Sigmoid colon (tissue), 7 donors: ENCODE data around the gene SNAI3. TPM values are rescaled to one million over a fixed set of nuclear protein-coding genes. Genes with fewer than 3 reads are reported as not detected.

Experiments used
- DNase-seq: peaks from one replicate; pipeline ENCODE4 v3.0.0-alpha.2; 2019
- H3K27ac ChIP-seq, 4 donors: fragments of 200-600 bp; sonication (generic); one replicate each; pipeline ENCODE4 v1.5.1; 2016 to 2019; ENCODE audit warnings: mild to moderate bottlenecking in 1 of 4
- H3K27me3 ChIP-seq, 3 donors: fragments of 200-600 bp; sonication (generic); one replicate each; pipeline ENCODE4 v1.5.1; 2019; ENCODE audit warnings: mild to moderate bottlenecking in 1 of 3
- H3K36me3 ChIP-seq, 4 donors: fragments of 200-600 bp; sonication (generic); one replicate each; pipeline ENCODE4 v1.5.1; 2016 to 2019
- H3K4me1 ChIP-seq, 4 donors: fragments of 200-600 bp; sonication (generic); one replicate each; pipeline ENCODE4 v1.5.1; 2017 to 2019
- H3K4me3 ChIP-seq, 4 donors: fragments of 200-600 bp; sonication (generic); one replicate each; pipeline ENCODE4 v1.5.1; 2017 to 2019; ENCODE audit warnings: mild to moderate bottlenecking in 2 of 4, moderate library complexity in 1 of 4
- H3K9me3 ChIP-seq, 4 donors: fragments of 200-600 bp in 3 of 4; sonication (generic) in 3 of 4; one replicate each; pipeline versions ENCODE4 v1.5.1 to v1.6.1; 2013 to 2019
- EP300 ChIP-seq, 4 donors: sonication (generic); formaldehyde crosslinking; IDR thresholded peaks; one replicate each; pipeline ENCODE4 v1.6.1; 2017; ENCODE audit warnings: antibody characterized with exemption in 4 of 4
- POLR2A ChIP-seq, 2 donors: fragments of 450-650 bp; IDR thresholded peaks; one replicate each; pipeline ENCODE4 v1.6.1; 2016; ENCODE audit warnings: antibody characterized with exemption in 2 of 2, mild to moderate bottlenecking in 2 of 2, moderate library complexity in 2 of 2
- POLR2AphosphoS5 ChIP-seq, 4 donors: sonication (generic); formaldehyde crosslinking; IDR thresholded peaks; one replicate each; pipeline ENCODE4 v1.6.1; 2017; ENCODE audit warnings: antibody characterized with exemption in 4 of 4
- WGBS, 2 donors: extraction: QIAGEN DNeasy Blood & Tissue Kit; methylation state at CpG; one replicate each; pipeline ENCODE4 v1.1.7; 2013; 5-methylcytosine and 5-hydroxymethylcytosine counted together
- intact Hi-C: fragments of 100-400 bp; cut with DNase I; formaldehyde crosslinking; loops from one replicate; pipeline ENCODE4 v1.15.1; 2023
- polyA plus RNA-seq, 3 donors: library from polyadenylated mRNA; stranded (reverse); fragments of 200-250 nt; gene quantifications; one replicate each; pipeline ENCODE4 v1.2.3, GENCODE V29; 2013
- total RNA-seq, 4 donors: library from RNA; depleted of rRNA; stranded (reverse); fragments of >200 nt; gene quantifications; one replicate each; pipeline ENCODE4 v1.1.0, GENCODE V29; 2016
- TF ChIP-seq, protein P1 (sequence below), 4 experiments: fragments of 450-650 bp in 3 of 4; fragments of 200-600 bp in 1 of 4; IDR thresholded peaks; one replicate each; pipeline ENCODE4 v1.5.1; 2016 to 2019; ENCODE audit warnings: antibody characterized with exemption in 4 of 4, mild to moderate bottlenecking in 3 of 4, moderate library complexity in 2 of 4
- donor health status: healthy with polysubstance abuse.
- donor health status: Bipolar disorder and iron deficiency.
- donor health status: healthy.

The SNAI3 gene
- total and polyA plus RNA-seq, 7 donors = 0.46 to 3.0 (median 0.71) TPM; not detected in 2

DNA sequence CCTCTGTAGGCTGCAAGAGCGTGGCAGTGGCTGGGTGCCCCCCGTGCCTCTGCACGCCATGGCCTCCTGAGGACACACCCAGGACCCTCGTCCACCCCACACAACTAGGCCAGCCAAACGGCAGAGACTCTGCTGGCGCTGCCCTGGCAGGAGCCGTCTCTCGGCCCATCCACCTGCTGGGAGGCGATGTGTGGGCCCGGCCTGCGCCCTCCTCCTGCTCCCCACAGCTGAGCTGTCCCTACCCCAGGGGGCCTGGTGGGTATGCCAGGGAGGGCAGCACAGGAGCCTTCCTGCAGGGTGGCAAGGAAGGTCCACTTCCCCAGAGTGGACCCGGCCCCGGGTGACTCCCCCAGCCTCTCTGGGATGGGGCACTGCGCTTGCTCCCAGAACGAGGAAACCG, 12.9 kb upstream of the SNAI3 start:
- no peaks in the 10 kb centered on the region for H3K9me3 ChIP-seq
- TF ChIP-seq POLR2A (IDR thresholded peaks at IDR 0.05) (no peak), EP300 (IDR thresholded peaks at IDR 0.05) (no peak)
- no peaks in the 10 kb centered on the region for H3K27me3 ChIP-seq
- peaks cover 9 to 57% (median 31%) of the 10 kb centered on the region in 4 donors for H3K36me3 ChIP-seq
- H3K4me3 ChIP-seq = no peak overlapping the region
- H3K4me1 ChIP-seq = peaks cover 0 to 30% (median 6%) of the 10 kb centered on the region in 4 donors
- 95 to 96% methylated on average over 16 of the region's 16 CpGs for WGBS, 2 donors
- H3K27ac ChIP-seq = no peak overlapping the region
- intact Hi-C loops = no loop called here
- DNase-seq = no peak

DNA sequence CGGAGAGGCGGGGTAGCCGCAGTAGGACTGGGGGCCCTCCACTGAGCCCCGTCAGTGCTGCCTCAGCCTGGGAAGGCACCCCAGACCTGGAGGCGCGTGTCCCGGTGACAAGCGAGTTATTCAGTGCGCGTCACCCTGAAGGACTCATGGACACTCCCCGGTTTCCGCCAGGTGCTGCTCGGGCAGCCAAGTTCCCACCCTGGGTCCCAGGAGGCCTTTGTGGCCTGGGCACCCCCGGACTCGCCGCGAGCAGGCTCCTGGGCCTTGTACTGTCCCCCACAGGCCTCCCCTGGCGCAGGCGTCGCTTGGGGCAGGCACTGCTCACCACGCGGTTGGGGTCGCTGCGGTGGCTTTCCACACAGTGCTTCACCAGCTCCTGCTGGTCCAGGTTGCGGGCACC, 12.3 kb upstream of the SNAI3 start:
- Histone ChIP-seq H3K27ac (no peak overlapping the region), H3K9me3 (no peaks in the 10 kb centered on the region), H3K27me3 (no peaks in the 10 kb centered on the region), H3K36me3 (peaks cover 9 to 57% (median 31%) of the 10 kb centered on the region in 4 donors), H3K4me3 (no peak overlapping the region), H3K4me1 (peaks cover 0 to 25% (median 4%) of the 10 kb centered on the region in 4 donors)
- WGBS, 2 donors = 91 to 96% methylated on average over 25 of the region's 25 CpGs
- TF ChIP-seq POLR2A (IDR thresholded peaks at IDR 0.05) (no peak), EP300 (IDR thresholded peaks at IDR 0.05) (no peak), POLR2AphosphoS5 (IDR thresholded peaks at IDR 0.05) (no peak)
- TF ChIP-seq, protein P1, sequence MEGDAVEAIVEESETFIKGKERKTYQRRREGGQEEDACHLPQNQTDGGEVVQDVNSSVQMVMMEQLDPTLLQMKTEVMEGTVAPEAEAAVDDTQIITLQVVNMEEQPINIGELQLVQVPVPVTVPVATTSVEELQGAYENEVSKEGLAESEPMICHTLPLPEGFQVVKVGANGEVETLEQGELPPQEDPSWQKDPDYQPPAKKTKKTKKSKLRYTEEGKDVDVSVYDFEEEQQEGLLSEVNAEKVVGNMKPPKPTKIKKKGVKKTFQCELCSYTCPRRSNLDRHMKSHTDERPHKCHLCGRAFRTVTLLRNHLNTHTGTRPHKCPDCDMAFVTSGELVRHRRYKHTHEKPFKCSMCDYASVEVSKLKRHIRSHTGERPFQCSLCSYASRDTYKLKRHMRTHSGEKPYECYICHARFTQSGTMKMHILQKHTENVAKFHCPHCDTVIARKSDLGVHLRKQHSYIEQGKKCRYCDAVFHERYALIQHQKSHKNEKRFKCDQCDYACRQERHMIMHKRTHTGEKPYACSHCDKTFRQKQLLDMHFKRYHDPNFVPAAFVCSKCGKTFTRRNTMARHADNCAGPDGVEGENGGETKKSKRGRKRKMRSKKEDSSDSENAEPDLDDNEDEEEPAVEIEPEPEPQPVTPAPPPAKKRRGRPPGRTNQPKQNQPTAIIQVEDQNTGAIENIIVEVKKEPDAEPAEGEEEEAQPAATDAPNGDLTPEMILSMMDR (IDR thresholded peaks at IDR 0.05) = no peak
- intact Hi-C loops = no loop called here
- DNase-seq = no peak

DNA sequence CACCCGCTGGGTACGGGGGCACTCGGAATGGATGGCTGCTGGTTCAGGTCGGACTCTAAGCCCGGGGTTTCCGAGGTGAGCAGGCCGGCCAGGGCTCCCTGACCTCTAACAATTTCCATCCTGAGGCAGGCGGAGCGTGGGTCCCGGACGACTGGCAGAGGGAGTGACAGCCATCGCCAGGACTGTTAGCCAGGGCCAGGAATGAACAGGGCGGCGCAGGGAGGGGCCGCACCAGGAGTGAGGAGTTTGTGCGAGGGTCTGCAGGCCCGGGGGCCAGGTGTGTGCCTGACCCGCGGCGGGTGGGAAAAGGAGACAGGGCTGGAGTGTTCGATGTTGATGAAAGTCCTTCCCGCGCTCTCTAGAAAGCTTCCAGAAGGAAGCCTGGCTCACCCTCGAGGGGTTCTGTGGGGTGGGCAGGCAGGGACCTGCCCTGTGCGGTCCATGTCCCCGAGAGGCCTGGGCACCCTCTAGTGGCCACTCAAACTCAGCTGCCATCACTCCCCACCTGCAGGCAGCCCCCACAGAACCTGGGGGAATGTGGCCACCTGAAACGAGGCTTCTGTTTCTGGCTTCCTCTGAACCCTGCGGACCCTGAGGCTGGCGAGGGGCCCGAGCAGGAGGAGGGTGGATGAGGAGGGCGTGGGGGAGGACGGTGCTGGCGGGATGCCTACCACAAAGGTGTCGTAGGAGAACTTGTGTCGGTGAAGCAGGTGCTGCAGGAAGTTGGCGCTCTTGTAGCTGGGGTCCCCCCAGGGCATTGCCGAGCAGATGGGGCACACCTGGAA, 11.7 kb upstream of the SNAI3 start:
- Histone ChIP-seq H3K27me3 (no peaks in the 10 kb centered on the region), H3K4me1 (peaks cover 0 to 19% (median 4%) of the 10 kb centered on the region in 4 donors), H3K27ac (no peak overlapping the region), H3K36me3 (peaks cover 9 to 57% (median 31%) of the 10 kb centered on the region in 4 donors), H3K4me3 (no peak overlapping the region), H3K9me3 (no peaks in the 10 kb centered on the region)
- DNase-seq = no peak
- TF ChIP-seq POLR2A (IDR thresholded peaks at IDR 0.05) (no peak), EP300 (IDR thresholded peaks at IDR 0.05) (no peak), POLR2AphosphoS5 (IDR thresholded peaks at IDR 0.05) (no peak)
- TF ChIP-seq, protein P1 (IDR thresholded peaks at IDR 0.05) = no peak
- intact Hi-C loops = no loop called here
- WGBS, 2 donors = 84 to 91% methylated on average over 37 of the region's 37 CpGs

DNA sequence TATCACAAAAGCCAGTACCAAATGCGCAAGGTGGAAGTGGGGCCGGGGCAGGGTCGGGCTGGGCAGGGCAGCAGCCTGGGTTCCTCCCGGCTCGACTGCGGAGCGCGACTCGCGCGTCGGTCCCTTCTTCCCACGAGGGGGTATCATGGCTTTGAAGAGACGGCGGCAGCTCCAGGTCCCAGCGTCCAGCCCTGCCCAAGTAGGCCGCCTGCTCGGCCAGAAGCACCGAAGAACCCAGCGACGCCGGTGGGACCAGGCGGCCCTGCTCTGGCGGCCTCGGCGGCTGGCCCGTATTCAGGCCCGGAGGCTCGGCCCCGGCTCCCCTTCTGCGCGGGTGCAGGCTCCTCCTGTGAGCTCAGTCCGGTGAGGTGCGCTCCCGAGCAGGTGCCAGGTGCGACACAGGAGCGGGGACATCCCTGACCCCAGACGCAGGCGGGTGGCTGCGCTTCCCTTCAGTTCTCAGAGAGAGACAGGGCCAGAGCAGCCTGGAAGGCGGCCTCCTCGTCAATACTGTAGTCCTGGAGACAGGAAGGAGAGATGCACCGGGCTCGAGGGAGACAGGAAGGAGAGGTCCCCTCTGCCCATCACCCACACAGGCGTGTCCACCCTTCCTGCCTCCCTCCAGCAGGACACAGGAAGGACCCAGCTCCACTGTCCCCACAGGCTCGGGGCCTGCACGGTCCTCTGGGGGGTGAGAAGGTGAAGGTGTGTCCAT, 11.0 kb upstream of the SNAI3 start:
- H3K4me3 ChIP-seq = no peak overlapping the region
- WGBS, 2 donors = 93 to 95% methylated on average over 47 of the region's 47 CpGs
- no peaks in the 10 kb centered on the region for H3K27me3 ChIP-seq
- intact Hi-C loops = no loop called here
- H3K36me3 ChIP-seq = peaks cover 9 to 53% (median 31%) of the 10 kb centered on the region in 4 donors
- no peak overlapping the region for H3K27ac ChIP-seq
- peaks cover 0 to 18% (median 4%) of the 10 kb centered on the region in 4 donors for H3K4me1 ChIP-seq
- H3K9me3 ChIP-seq = no peaks in the 10 kb centered on the region
- TF ChIP-seq EP300 (IDR thresholded peaks at IDR 0.05) (no peak), POLR2A (IDR thresholded peaks at IDR 0.05) (no peak), POLR2AphosphoS5 (IDR thresholded peaks at IDR 0.05) (no peak)
- TF ChIP-seq, protein P1 (IDR thresholded peaks at IDR 0.05) = no peak
- DNase-seq = no peak

DNA sequence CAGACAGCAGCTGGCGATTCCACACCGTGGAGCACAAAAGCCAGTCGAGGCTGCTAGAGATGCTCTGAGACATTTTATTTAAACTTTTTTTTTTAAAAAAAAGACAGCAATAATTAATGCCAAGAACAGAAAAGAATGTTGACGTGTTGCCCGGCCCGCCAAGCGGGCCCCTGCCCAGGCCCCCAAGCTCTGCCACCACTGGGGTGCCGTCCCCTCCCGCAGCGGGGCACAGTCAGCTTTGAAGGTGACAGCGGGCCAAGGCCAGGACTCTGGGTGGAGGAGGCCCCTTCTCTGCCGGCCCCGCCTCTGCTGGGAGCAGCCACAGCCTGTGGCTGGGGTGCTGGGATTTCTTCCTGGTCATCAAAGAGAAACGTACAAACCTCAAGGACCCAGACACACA, 10.1 kb upstream of the SNAI3 start:
- no peak for TF ChIP-seq EP300 (IDR thresholded peaks at IDR 0.05)
- TF ChIP-seq, protein P1 (IDR thresholded peaks at IDR 0.05) = no peak
- no peak for TF ChIP-seq POLR2AphosphoS5 (IDR thresholded peaks at IDR 0.05)
- H3K27ac ChIP-seq = no peak overlapping the region
- intact Hi-C loops = no loop called here
- peaks cover 9 to 52% (median 31%) of the 10 kb centered on the region in 4 donors for H3K36me3 ChIP-seq
- H3K27me3 ChIP-seq = peaks cover 0 to 6% (median 2%) of the 10 kb centered on the region in 3 donors
- no peak for DNase-seq
- H3K4me1 ChIP-seq = peaks cover 0 to 10% (median 2%) of the 10 kb centered on the region in 4 donors
- WGBS, 2 donors = 87 to 89% methylated on average over 14 of the region's 14 CpGs
- no peaks in the 10 kb centered on the region for H3K9me3 ChIP-seq
- H3K4me3 ChIP-seq = no peak overlapping the region
